AG09319 (cell line): ENCODE results near the gene EIF3K.
A peak's percentile ranks its signal among the peaks of the same experiment; 100 is the strongest.

ENCODE experiments used
- DNase-seq: peaks from one replicate; pipeline ENCODE4 v3.0.0-alpha.2; 2010; ENCODE audit warnings: low read depth; ENCODE audit errors: extremely low read depth
- CTCF ChIP-seq: IDR thresholded peaks from 2 replicates; pipeline ENCODE4 v1.5.1; 2011; ENCODE audit warnings: low read depth, mild to moderate bottlenecking, inconsistent platforms, low read length, moderate library complexity

The EIF3K gene

GRCh38 chr19:38665219-38665931 lies 46.4 kb downstream of the EIF3K start:
- DNase-seq = no peak
- TF ChIP-seq CTCF = no peak

- DNase-seq = no peak
Measured at GRCh38 chr19:38665950-38666662, 47.1 kb downstream of the EIF3K start.

GRCh38 chr19:38666663-38667511 lies 47.9 kb downstream of the EIF3K start:
- DNase-seq = no peak
- no peak for TF ChIP-seq CTCF

More at GRCh38 chr19:38665950-38666662, 47.1 kb downstream of the EIF3K start:
- TF ChIP-seq CTCF = no peak

- DNase-seq = peak; percentile 69
- TF ChIP-seq CTCF = no peak
Measured at GRCh38 chr19:38667661-38668171, 48.7 kb downstream of the EIF3K start.

GRCh38 chr19:38669552-38669951 lies 50.6 kb downstream of the EIF3K start:
- no peak for DNase-seq

GRCh38 chr19:38670921-38671398 lies 52.0 kb downstream of the EIF3K start:
- TF ChIP-seq CTCF = no peak
- DNase-seq = no peak

More at GRCh38 chr19:38669552-38669951, 50.6 kb downstream of the EIF3K start:
- TF ChIP-seq CTCF = no peak
